ENCODE measurements around the gene RBM41.

Gene RBM41

GRCh38 chrX:107025545-107025944, 93.1 kb downstream of the RBM41 start:
- DNase-seq = peak; percentile 63

- no peak for DNase-seq
These were observed 103.7 kb downstream of the RBM41 start for GRCh38 chrX:107014936-107015335.

All from OCI-M1 (cell line).